GM19238 (cell line): ENCODE measurements around the gene TRMT112.

Experiments used
- DNase-seq: peaks from one replicate; pipeline ENCODE4 v3.0.0; 2011; ENCODE audit warnings: low spot score; ENCODE audit not compliant: insufficient read length

The TRMT112 gene

DNA sequence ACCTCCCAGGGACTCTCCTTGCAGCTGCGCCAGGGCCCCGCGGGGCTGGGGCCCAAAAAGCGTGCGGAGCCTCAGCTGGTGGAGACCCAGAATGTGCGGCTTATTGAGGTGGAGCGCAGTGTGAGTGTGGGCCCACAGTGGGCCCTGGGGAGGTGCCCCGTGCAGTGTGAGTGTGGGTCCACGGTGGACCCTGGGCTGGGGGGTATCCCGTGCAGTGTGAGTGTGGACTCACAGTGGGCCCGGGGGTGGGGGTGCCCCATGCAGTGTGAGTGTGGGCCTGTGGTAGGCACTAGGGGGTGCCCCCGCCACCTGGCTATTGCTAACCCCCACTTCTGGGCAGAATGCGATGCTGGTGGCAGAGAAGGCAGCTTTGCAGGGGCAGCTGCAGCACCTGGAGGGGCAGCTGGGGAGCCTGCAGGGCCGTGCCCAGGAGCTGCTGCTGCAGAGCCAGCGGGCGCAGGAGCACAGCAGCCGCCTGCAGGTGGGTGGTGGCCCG, 33.8 kb upstream of the TRMT112 start:
- DNase-seq, result no peak

DNA sequence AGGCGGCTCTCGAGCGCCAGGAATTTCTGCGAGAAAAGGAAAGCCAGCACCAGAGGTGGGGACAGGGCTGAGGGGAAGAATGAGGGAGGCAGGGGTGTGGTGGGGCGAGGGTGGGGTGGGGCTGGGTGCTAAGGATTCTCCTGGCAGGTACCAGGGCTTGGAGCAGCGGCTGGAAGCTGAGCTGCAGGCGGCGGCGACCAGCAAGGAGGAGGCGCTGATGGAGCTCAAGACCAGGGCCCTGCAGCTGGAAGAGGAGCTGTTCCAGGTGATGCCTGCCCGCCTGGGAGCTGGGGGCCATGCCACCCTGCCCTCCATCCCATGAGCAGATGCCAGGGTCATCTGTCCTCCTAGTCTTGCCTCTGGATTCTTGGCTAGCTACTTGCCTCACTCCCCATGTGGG, 32.0 kb upstream of the TRMT112 start:
- DNase-seq, result no peak

DNA sequence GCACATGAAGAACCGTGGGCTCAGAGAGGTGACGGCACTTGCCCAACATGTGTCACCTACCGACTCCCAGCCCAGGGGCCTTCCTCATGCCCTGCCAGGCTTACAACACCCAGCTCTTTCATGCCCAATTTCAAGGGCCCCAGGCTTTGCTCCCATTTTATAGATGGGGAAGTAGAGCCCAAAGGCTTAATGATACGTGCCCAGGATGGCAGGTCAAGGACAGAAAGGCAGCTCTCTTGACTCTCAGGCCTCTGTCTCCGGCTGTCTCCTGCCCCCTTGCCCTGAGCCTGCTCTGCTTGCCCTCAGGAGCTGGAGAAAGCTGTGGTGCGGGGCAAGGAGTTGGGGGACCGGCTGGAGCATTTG, 31.6 kb upstream of the TRMT112 start:
- no peak for DNase-seq

DNA sequence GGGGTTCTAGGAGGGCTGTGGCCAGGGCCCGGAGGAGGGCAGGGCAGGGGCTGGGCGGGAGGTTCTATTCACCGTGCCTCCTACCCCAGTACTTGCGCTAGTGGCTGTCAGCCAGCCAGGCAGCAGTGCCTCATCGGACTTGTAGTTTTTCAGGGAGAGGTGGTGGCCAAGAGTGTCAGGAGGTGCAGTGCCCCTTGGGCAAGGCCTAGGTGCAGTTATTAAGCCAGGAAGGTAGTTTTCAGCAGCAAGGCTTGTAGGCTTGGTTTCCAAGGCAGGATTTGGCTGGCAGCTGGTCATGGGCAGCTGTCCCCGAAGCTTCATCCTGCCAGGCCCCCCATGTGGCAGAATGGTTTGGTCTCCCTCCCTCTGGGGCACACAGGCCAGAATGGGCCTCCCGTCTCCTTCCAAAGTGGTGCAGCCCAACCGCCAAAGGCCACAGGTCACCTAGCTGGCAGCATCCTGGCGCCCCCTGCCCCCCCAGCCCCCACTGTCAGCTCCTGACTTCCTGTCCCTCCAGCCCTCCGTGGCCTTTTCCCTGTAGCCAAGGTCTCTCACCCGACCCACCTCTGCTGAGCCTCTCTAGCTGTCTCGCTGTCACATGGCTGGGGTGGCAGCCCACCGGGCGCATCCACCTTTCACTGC, 31.1 kb upstream of the TRMT112 start:
- no peak for DNase-seq

DNA sequence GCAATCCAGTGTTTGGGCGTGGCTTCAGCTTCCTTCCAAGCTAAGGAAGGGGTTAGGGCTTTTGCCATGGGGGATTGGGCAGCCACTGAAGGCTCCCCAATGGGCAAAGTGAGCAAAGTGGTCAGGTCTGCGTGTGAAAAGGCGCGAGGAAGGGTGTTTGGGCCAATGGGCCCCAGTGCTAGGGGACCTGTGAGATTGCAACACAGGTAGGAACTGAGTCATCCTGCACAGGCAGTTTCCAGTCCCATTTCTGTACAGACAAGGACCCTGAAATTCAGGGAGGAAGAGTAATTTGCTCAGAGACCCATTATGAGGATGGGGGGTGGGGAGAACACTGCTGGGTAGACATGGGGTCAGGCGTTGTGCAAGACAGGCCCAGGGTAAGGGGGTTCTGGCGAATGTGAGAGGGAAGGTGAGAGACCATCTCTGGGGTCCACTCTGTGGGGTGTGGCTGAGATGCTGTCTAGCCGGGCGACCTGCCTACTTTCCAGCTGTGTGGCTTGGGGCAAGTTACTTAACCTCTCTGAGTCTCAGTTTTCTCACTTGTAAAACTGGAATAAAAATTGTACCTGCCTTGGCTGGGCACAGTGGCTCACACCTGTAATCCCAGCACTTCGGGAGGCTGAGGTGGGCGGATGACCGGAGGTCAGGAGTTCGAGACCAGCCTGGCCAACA, 30.0 kb upstream of the TRMT112 start:
- DNase-seq, result no peak

DNA sequence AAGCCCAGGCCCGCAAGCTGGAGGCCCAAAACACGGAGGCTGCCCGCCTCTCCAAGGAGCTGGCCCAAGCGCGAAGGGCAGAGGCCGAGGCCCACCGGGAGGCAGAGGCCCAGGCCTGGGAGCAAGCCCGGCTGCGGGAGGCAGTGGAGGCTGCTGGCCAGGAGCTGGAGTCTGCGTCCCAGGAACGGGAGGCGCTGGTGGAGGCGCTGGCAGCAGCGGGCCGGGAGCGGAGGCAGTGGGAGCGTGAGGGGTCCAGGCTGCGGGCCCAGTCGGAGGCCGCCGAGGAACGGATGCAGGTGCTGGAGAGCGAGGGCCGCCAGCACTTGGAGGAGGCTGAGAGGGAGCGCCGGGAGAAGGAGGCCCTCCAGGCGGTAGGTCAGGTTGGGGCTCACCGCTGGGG, 27.4 kb upstream of the TRMT112 start:
- DNase-seq, result no peak

DNA sequence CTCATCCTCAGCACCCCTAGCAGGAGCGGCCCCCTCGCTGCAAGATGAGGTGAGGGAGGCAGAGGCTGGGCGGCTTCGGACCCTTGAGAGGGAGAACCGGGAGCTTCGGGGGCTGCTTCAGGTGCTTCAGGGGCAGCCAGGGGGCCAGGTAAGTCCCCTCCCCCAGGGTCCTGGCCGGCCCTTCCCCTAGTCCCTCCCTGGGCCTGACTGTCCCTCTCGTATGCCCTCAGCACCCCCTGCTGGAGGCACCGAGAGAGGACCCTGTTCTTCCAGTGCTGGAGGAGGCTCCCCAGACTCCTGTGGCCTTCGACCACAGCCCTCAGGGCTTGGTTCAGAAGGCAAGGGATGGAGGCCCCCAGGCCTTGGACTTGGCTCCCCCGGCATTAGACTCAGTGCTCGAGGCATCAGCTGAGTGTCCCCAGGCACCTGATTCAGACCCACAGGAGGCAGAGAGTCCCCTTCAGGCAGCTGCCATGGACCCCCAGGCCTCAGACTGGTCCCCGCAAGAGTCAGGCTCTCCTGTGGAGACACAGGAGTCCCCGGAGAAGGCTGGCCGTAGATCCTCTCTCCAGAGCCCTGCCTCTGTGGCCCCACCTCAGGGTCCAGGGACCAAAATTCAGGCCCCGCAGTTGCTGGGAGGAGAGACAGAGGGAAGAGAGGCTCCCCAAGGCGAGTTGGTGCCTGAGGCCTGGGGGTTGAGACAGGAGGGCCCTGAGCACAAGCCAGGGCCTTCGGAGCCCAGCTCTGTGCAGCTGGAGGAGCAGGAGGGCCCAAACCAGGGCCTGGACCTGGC, 26.6 kb upstream of the TRMT112 start:
- no peak for DNase-seq

DNA sequence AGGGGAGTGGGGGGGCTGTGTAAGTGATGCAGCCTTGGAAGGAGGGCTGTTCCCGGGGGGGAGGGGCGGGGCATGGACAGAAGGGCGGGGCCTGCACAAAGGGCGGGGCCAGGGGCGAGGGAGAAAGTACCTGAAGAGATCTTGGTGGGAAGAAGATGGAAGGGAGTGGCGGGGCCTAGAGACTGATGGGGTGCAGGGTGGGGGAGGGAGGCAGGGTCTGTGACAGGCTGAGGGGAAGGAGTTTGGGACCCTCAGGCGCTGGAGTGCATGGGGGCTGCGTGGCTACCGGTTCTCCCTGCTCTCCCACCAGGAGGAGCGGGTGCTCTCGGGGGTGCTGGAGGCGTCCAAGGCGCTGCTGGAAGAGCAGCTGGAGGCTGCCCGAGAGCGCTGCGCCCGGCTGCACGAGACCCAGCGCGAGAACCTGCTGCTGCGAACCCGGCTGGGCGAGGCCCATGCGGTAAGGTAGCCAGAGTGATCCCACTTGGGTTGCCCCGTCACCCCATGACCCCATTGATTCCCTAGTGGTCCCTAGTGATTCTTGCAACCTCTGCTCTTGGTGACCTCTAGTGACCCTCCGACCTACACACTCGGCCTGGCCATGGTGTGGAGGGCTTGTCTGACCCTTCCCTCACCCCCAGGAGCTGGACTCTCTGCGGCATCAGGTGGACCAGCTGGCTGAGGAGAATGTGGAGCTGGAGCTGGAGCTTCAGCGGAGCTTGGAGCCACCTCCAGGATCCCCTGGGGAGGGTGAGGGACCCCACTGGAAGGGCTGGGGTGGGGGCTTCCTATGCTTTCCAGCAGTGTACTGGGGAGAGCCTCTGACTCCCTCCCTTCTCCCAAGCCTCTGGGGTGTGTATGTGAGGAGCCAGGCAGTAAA, 25.7 kb upstream of the TRMT112 start:
- DNase-seq, result no peak

DNA sequence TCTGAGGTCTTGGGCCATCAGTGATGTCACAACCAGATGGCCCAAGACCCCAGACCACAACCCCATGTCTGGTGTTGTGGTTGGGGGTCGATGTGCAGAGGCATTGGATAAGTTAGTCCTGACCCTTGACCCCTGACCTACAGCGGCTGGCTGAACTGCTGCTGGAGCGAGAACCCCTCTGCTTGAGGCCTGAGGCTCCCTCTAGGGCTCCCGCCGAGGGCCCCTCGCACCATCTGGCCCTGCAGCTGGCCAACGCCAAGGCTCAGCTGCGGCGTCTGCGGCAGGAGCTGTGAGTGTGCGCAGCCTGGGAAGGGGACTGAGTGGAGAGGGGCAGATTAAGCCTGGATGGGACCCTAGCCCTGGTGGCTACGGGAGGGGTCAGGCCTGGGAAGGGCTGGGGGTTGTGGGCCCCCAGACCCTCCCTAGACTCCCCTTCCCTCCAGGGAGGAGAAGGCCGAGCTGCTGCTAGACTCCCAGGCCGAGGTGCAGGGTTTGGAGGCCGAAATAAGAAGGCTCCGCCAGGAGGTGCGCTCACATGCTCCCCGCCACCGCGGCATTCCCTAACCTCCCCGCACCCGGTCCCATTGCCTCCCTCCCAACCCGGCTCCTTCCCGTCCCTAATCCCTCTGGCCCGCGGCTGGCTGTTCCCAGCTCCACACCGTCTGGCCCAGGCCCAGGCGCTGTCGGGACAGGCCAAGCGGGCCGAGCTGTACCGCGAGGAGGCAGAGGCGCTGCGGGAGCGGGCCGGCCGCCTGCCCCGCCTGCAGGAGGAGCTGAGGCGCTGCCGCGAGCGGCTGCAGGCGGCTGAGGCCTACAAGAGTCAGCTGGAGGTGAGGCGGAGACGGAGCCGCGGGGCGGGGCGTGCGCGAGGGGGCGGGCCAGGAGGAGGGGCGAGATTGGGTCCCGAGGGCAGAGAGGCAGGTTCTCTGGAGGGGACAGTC, 24.8 kb upstream of the TRMT112 start:
- DNase-seq, result peak; percentile 96

DNA sequence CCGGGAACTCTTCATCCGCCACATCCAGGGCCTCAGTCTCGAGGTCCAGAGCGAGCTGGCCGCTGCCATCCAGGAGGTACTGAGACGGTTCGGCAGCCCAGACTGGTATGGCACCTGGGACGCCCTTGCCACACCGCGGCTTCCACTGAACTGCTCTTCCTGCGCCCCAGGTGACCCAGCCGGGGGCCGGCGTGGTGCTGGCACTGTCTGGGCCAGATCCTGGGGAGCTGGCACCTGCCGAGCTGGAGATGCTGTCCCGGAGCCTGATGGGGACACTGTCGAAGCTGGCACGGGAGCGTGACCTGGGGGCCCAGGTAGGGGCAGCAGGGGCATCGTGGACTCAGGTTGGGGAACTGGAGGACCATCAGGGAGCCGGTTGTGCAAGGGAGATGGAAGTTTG, 24.1 kb upstream of the TRMT112 start:
- no peak for DNase-seq

DNA sequence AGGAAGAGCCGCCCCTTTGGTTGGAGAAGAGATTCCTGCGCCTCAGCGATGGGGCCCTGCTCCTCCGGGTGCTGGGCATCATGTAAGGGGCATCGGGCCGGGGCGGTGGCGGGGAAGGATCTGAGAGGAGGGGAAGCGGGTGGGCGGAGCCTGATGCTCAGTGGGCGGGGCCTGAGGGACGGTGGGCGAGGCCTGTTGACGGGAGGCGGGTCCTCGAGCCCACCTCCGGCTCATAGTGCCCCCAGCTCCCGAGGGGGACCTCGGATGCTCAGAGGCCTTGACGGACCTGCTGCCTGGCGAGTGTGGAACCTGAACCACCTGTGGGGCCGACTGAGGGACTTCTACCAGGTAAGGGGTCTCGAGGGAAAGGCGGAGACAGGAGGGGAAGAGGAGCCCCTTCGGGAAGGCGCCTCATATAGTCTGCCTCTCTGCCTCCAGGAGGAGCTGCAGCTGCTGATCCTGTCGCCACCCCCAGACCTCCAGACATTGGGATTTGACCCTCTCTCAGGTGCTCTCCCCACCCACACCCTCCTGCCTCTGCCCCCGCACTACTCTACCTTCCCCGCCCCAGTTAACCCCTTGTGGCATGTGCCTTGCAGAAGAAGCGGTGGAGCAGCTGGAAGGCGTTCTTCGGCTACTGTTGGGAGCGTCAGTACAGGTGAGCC, 23.4 kb upstream of the TRMT112 start:
- peak; percentile 77 for DNase-seq

DNA sequence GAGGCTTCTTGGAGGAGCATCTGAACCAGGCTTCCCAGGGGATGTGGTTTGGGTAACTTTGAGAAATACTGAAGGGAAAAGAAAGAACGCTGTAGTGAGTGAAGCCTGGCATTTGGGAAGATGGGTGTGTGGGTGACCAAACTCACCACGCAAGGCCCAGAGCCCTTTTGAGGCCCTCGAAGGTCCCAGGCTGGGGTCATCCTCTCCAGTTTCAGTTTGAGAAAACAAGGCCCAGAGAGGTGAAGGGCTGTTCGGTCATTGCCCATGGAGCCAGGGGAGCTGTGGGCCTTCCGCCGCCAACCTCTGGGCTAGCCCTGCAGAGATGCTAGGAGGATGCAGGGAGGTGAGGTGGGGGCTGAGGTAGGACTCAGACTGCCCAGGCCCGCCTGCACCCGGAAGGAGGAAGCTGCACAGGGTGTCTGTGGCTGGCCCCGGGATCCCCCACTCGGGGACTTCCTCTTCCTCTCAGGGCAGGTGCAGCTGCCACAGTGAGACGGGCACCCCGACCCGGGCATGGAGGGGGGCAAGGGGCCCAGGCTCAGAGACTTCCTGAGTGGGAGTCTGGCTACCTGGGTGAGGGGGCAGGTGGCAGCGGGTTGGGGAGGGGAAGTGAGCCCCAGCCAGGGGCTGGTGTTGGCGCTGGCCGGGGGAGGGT, 22.5 kb upstream of the TRMT112 start, which contains the start of gene CCDC88B:
TSS of gene CCDC88B (plus strand) at position 451 of the 655 bp plus-strand sequence. CDS start at position 514, 63 bp downstream.
- peak; percentile 97 for DNase-seq

DNA sequence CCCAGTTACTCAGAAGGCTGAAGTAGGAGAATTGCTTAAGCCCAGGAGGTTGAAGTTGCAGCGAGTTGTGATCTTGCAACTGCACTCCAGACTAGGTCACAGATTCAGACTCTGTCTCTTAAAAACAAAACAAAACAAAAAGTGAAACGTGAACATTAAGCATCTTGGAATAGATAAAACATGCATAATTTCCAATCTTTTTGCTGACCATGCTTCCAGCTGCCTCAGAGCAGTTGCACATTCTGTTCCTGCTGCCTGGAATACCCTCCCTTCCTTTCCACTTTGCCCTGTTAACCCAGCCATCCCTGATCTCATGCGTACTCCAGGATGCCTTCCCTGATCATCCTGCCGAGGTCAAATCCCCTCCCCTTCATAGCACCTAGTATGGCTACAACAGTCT, 21.9 kb upstream of the TRMT112 start:
- no peak for DNase-seq

DNA sequence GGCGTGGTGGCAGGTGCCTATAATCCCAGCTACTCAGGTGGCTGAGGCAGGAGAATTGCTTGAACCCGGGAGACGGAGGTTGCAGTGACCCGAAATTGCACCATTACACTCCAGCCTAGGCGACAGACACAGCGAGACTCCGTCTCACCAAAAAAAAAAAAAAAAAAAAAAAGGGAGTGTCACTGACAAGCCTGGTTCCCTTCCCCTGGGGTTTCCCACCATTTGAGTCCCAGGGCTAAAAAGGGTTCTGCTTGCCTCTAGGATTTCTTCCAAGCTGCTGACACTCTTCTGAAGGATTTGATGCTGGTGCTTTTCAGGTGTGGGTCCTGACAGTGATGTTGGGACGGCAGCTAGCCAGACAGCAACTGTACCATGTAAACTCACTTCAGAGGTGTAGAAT, 21.4 kb upstream of the TRMT112 start:
- no peak for DNase-seq

DNA sequence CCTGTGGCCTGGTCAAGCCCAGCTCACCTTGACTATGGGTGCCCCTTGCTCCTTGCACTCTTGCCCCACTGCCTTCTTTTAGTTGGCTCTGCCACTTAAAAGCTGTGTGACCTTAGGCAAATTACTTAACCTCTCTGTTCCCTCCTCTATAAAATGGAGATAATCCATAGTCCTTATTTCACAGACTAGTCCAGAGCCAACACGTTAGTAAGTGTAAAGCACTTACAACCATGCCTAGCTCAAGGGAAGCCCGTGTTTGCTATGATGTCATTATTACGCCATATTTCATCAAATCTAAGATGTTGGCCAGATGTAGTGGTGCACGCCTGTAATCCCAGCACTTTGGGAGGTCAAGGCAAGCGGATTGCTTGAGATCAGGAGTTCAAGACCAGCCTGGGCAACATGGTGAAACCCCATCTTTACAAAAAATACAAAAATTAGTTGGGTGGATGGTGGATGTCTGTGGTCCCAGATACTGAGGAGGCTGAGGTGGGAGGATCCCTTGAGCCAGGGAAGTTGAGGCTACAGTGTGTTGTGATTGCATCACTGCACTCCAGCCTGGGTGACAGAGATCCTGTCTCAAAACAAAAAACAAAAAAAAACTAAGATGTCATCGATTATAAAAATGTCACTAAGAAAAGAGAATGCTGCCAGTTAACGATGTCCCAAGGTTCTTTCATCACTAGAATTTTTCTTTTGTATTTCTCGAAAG, 20.3 kb upstream of the TRMT112 start:
- DNase-seq, result no peak

DNA sequence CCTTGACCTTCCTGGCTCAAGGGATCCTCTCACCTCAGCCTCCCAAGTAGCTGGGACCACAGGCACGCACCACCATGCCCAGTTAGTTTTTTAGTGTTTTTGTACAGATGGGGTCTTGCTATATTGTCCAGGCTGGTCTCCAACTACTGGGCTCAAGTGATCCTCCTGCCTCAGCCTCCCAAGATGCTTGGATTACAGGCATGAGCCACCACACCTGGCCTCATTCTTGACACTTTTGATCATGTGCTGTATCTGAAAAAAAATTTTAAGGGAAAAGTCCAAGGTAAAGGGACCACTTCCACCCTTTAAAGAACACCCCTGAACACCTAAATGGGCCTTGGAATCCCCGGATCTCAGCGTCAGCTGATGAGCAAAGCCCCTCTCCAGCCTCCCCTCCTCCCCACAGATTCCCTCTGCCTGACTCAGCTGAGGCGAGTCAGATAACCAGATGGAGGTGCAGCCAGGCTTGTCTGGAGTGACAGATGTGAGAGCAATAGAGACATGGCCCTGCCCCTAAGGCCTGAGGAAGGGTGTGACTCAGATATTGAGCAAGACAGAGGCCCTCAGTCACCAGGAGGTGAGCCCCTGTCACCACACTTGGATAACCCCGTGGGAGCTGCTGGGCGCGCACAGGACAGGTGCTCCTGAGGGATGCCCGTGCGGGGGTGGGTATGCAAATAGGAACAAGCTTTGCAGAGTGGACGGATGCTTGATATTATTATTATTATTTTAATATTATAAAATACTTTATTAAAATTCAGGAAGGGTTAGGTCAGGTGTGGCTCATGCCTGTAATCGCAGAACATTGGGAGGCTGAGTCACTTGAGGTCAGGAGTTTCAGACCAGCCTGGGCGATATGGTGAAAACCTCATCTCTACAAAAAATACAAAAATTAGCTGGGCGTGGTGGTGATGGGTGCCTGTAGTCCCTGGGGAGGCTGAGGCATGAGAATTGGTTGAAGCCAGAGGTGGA, 17.7 kb upstream of the TRMT112 start:
- DNase-seq, result peak; percentile 86

DNA sequence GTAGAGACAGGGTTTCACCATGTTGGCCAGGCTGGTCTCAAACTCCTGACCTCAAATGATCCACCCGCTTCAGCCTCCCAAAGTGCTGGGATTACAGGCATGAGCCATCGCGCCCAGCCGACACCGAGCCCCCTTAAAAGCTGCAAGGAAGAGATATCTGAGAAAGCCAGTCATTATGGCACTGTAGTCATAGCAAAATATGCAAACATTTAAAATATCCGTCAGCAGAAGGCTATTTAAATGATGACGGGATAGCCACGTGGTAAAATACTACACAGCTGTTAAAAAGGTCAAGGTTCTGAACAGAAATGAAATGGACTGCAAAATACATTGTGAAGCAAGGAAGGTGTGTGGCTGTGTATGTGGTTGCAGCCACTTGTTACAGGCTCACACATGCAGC, 16.2 kb upstream of the TRMT112 start:
- no peak for DNase-seq
